Cerebellar cortex (tissue), 1 donor: ENCODE results near the gene GPRIN3.
"Not testable (repeated sequence)": the region's sequence is repeated elsewhere in the genome, so short reads cannot be mapped to it uniquely, and the experiment has no call there.

Experiments used
- DNase-seq: peaks from one replicate; pipeline ENCODE4 v3.0.0-alpha.2; 2015; ENCODE audit warnings: low spot score

Gene GPRIN3

GRCh38 chr4:89214308-89214707 lies 93.3 kb downstream of the GPRIN3 start:
- no peak for DNase-seq

- DNase-seq: no peak
These were observed 94.3 kb downstream of the GPRIN3 start for GRCh38 chr4:89213382-89213701.

GRCh38 chr4:89212666-89213381 lies 94.8 kb downstream of the GPRIN3 start:
- peak; percentile 24 for DNase-seq

GRCh38 chr4:89204624-89205023 lies 103.0 kb downstream of the GPRIN3 start:
- DNase-seq: peak; percentile 29

GRCh38 chr4:89203902-89204301 lies 103.7 kb downstream of the GPRIN3 start:
- no peak for DNase-seq

GRCh38 chr4:89199394-89199793 lies 108.2 kb downstream of the GPRIN3 start:
- DNase-seq: not testable (repeated sequence)

GRCh38 chr4:89197920-89198319 lies 109.7 kb downstream of the GPRIN3 start:
- DNase-seq: no peak

- no peak for DNase-seq
These were observed 110.9 kb downstream of the GPRIN3 start for GRCh38 chr4:89196745-89197144.

- no peak for DNase-seq
These were observed 111.4 kb downstream of the GPRIN3 start for GRCh38 chr4:89196056-89196674.

- DNase-seq: no peak
These were observed 113.8 kb downstream of the GPRIN3 start for GRCh38 chr4:89193843-89194242.
